Stimulated activated CD8-positive, alpha-beta memory T cell treated with anti-CD3 and anti-CD28 coated beads, Interleukin-4, amount 100 ng/mL, for 4 hours (primary cell): ENCODE data around the gene IL19.
A peak's percentile ranks its signal among the peaks of the same experiment; 100 is the strongest.

Source experiments
- DNase-seq, 2 donors: peaks; one replicate each; pipeline ENCODE4 v3.0.0-alpha.2; 2020; ENCODE audit warnings: low read depth in 2 of 2, low spot score in 1 of 2

Gene IL19

GRCh38 chr1:206770531-206771337 is at the start of gene IL19:
Gene IL19 (plus strand): TSS chr1:206770773. CDS start chr1:206836663, 65,890 bp downstream.
- no peak for DNase-seq

GRCh38 chr1:206721454-206721853 is 49.1 kb upstream of the IL19 start:
- no peak for DNase-seq

- DNase-seq, result no peak
Measured at GRCh38 chr1:206722751-206723461, 47.7 kb upstream of the IL19 start.

- DNase-seq, result no peak
Measured at GRCh38 chr1:206723462-206723804, 47.1 kb upstream of the IL19 start.

- no peak for DNase-seq
Measured at GRCh38 chr1:206723805-206724472, 46.6 kb upstream of the IL19 start.

- peak in 1 of 2 donors; percentile 28 for DNase-seq
Measured at GRCh38 chr1:206725109-206725963, 45.2 kb upstream of the IL19 start.

GRCh38 chr1:206727981-206728696 is 42.4 kb upstream of the IL19 start:
- DNase-seq, result no peak

- no peak for DNase-seq
Measured at GRCh38 chr1:206728697-206728987, 41.9 kb upstream of the IL19 start.

GRCh38 chr1:206729050-206729449 is 41.5 kb upstream of the IL19 start:
- no peak for DNase-seq

- no peak for DNase-seq
Measured at GRCh38 chr1:206729507-206729906, 41.1 kb upstream of the IL19 start.

- DNase-seq, result no peak
Measured at GRCh38 chr1:206732508-206732907, 38.1 kb upstream of the IL19 start.

- DNase-seq, result no peak
Measured at GRCh38 chr1:206732992-206733391, 37.6 kb upstream of the IL19 start.

GRCh38 chr1:206734499-206735142 is 36.0 kb upstream of the IL19 start:
- peak; percentile 50 to 77 for DNase-seq

- no peak for DNase-seq
Measured at GRCh38 chr1:206735553-206736031, 35.0 kb upstream of the IL19 start.

- peak in 1 of 2 donors; percentile 30 for DNase-seq
Measured at GRCh38 chr1:206736878-206737728, 33.5 kb upstream of the IL19 start.

GRCh38 chr1:206737729-206738201 is 32.8 kb upstream of the IL19 start:
- DNase-seq, result no peak

GRCh38 chr1:206738370-206739366 is 31.9 kb upstream of the IL19 start:
- DNase-seq, result no peak
